ENCODE measurements around the gene PCNT.

Gene PCNT

GRCh38 chr21:46349134-46349760, 25.3 kb downstream of the PCNT start:
- no peak for TF ChIP-seq EZH2phosphoT487 (IDR thresholded peaks at IDR 0.05; ENCODE audit: low read depth)
- TF ChIP-seq CTCF (IDR thresholded peaks at IDR 0.05; ENCODE audit: low read depth, low read length): no peak
- no peaks in the 10 kb centered on the region for H3K4me1 ChIP-seq (ENCODE audit: low read length)
- H3K27ac ChIP-seq (ENCODE audit: low read length): no peak overlapping the region
- no peak overlapping the region for H3K4me2 ChIP-seq (ENCODE audit: low read length)
- H3K36me3 ChIP-seq (replicated peaks; ENCODE audit: low read depth, low read length): peaks cover 12% of the 10 kb centered on the region
- H2AFZ ChIP-seq (ENCODE audit: low read depth, low read length): no peak overlapping the region
- no peaks in the 10 kb centered on the region for H3K27me3 ChIP-seq (ENCODE audit: low read depth, low read length)
- H3K4me3 ChIP-seq (ENCODE audit: low read length): no peak overlapping the region
- no peak overlapping the region for H3K9ac ChIP-seq (ENCODE audit: low read length)
- peaks cover 7% of the 10 kb centered on the region; the same call in 1 of the 2 replicates for H3K79me2 ChIP-seq (ENCODE audit: low read length)
- H3K9me3 ChIP-seq (ENCODE audit: insufficient read depth, low read length): no peaks in the 10 kb centered on the region
- no peaks in the 10 kb centered on the region; the same call in 1 of the 2 replicates for H4K20me1 ChIP-seq (ENCODE audit: insufficient read depth, low read length)

GRCh38 chr21:46350571-46350970, 26.6 kb downstream of the PCNT start:
- H3K4me1 ChIP-seq (ENCODE audit: low read length): no peaks in the 10 kb centered on the region
- no peak overlapping the region for H3K9ac ChIP-seq (ENCODE audit: low read length)
- H3K79me2 ChIP-seq (ENCODE audit: low read length): no peaks in the 10 kb centered on the region; the same call in 1 of the 2 replicates
- TF ChIP-seq EZH2phosphoT487 (IDR thresholded peaks at IDR 0.05; ENCODE audit: low read depth) (no peak), CTCF (IDR thresholded peaks at IDR 0.05; ENCODE audit: low read depth, low read length) (no peak)
- no peak overlapping the region for H3K4me2 ChIP-seq (ENCODE audit: low read length)
- H3K27me3 ChIP-seq (ENCODE audit: low read depth, low read length): no peaks in the 10 kb centered on the region
- H3K36me3 ChIP-seq (replicated peaks; ENCODE audit: low read depth, low read length): peaks cover 15% of the 10 kb centered on the region
- H3K27ac ChIP-seq (ENCODE audit: low read length): no peak overlapping the region
- H3K4me3 ChIP-seq (ENCODE audit: low read length): no peak overlapping the region
- H3K9me3 ChIP-seq (ENCODE audit: insufficient read depth, low read length): no peaks in the 10 kb centered on the region
- H2AFZ ChIP-seq (ENCODE audit: low read depth, low read length): no peak overlapping the region
- H4K20me1 ChIP-seq (ENCODE audit: insufficient read depth, low read length): no peaks in the 10 kb centered on the region; the same call in 1 of the 2 replicates

GRCh38 chr21:46350981-46351380, 27.0 kb downstream of the PCNT start:
- H3K9me3 ChIP-seq (ENCODE audit: insufficient read depth, low read length): no peaks in the 10 kb centered on the region
- no peak for TF ChIP-seq EZH2phosphoT487 (IDR thresholded peaks at IDR 0.05; ENCODE audit: low read depth)
- TF ChIP-seq CTCF (IDR thresholded peaks at IDR 0.05; ENCODE audit: low read depth, low read length): no peak
- H3K36me3 ChIP-seq (replicated peaks; ENCODE audit: low read depth, low read length): peaks cover 16% of the 10 kb centered on the region
- no peak overlapping the region for H3K4me2 ChIP-seq (ENCODE audit: low read length)
- no peaks in the 10 kb centered on the region for H3K27me3 ChIP-seq (ENCODE audit: low read depth, low read length)
- H3K79me2 ChIP-seq (ENCODE audit: low read length): no peaks in the 10 kb centered on the region
- no peak overlapping the region for H2AFZ ChIP-seq (ENCODE audit: low read depth, low read length)
- no peak overlapping the region for H3K27ac ChIP-seq (ENCODE audit: low read length)
- no peak overlapping the region for H3K9ac ChIP-seq (ENCODE audit: low read length)
- no peaks in the 10 kb centered on the region; the same call in 1 of the 2 replicates for H4K20me1 ChIP-seq (ENCODE audit: insufficient read depth, low read length)
- H3K4me1 ChIP-seq (ENCODE audit: low read length): peaks cover 3% of the 10 kb centered on the region
- H3K4me3 ChIP-seq (ENCODE audit: low read length): no peak overlapping the region

- Histone ChIP-seq H2AFZ (ENCODE audit: low read depth, low read length) (no peak overlapping the region), H3K36me3 (replicated peaks; ENCODE audit: low read depth, low read length) (peaks cover 22% of the 10 kb centered on the region), H3K79me2 (ENCODE audit: low read length) (no peaks in the 10 kb centered on the region), H3K4me2 (ENCODE audit: low read length) (no peak overlapping the region), H3K4me1 (ENCODE audit: low read length) (peaks cover 9% of the 10 kb centered on the region), H3K27me3 (ENCODE audit: low read depth, low read length) (no peaks in the 10 kb centered on the region), H4K20me1 (ENCODE audit: insufficient read depth, low read length) (no peaks in the 10 kb centered on the region; the same call in 1 of the 2 replicates), H3K9me3 (ENCODE audit: insufficient read depth, low read length) (no peaks in the 10 kb centered on the region), H3K9ac (ENCODE audit: low read length) (no peak overlapping the region), H3K27ac (ENCODE audit: low read length) (no peak overlapping the region), H3K4me3 (ENCODE audit: low read length) (no peak overlapping the region)
- TF ChIP-seq EZH2phosphoT487 (IDR thresholded peaks at IDR 0.05; ENCODE audit: low read depth) (no peak), CTCF (IDR thresholded peaks at IDR 0.05; ENCODE audit: low read depth, low read length) (no peak)
Measured at GRCh38 chr21:46351476-46352163, 27.7 kb downstream of the PCNT start.

All from OCI-LY3 (cell line).